GM11168 (cell line): ENCODE data around the gene MC1R.

Experiments
- in situ Hi-C: fragments of 300-500 bp; cut with MboI; formaldehyde crosslinking; loops from one replicate; pipeline ENCODE4 v1.12.0; 2022; ENCODE audit warnings: low sequenced_read_pairs; ENCODE audit not compliant: unreplicated experiment

MC1R gene

DNA sequence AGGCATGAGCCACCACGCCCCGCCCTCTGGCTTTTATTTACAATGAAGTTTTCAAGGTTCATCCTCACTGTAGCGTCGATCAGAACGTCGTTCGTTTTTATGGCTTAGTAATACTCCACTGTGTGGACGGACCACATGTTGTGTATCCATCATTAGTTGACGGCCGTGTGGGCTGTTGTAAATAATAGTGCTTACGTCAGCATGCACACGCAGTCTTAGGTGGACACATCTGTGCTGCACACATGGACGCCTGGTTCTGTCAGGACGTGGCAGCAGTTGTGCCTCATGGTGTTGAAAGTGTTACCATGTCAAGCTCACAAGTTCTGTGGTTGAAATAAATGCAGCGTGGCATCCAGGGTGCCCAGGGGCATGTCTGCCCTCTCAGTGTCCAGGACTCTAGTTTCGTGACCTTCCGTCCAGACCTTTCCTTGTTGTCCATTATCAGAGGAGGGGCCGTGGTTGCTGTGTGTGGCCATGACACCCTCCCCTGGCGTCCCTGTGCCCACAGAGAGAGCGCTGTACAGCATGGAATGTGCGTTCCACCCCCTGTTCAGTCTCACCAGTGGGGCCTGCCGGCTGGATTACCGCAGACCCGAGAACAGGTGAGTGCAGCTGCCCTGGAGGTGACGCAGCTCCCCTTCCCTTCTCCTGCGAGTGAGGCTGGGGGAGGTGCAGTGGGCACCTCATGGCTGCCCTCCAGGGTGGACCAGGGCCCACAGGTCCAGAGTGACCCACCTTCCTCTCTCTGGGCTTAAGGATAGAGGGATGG lies 23.0 kb upstream of the MC1R start:
- in situ Hi-C loops: no loop called here

DNA sequence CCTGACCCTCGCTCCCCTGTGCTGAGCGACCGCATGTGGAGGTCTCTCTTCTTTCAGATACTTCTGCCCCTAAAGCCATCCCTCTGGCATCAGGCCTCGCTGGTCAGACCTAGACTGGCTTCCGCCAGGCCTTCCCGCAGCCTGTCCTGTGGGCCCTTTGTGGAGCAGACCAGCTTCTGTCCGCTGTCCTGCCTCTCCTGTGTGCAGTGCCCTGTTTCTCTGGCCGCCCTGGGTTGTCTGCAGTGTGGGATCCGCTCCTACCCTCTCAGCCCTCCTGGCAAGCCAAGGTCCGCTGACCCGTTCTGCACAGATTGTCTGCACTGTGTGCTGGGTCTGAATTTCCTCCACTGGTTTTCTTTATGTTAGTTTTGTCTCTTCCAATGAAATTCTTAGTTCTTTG lies 21.5 kb upstream of the MC1R start:
- in situ Hi-C loops: no loop called here

DNA sequence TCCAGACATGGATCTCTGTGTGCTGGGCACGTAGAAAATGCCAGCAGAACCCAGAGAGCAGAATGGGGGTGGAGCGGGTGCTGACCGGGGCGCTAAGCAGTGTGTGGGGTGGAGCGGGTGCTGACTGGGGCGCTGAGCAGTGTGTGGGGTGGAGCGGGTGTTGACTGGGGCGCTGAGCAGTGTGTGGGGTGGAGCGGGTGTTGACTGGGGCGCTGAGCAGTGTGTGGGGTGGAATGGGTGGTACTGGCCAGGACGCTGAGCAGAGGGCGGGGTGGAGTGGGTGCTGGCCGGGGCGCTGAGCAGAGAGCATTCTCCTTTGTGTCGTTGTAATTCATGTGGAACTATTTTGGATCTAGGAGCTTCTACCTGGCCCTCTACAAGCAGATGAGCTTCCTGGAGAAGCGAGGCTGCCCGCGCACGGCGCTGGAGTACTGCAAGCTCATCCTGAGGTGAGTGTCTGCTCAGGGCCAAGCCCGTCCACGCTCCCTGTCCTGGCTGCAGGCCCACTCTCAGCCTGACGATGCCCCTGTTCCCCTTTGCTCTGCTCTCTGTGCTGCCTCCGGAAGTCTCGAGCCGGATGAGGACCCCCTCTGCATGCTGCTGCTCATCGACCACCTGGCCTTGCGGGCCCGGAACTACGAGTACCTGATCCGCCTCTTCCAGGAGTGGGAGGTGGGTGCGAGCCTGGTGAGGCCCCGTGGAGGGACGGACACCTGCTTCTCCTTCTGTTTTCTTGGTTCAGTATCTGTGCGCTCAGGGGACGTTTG lies 20.3 kb upstream of the MC1R start:
- in situ Hi-C loops: no loop called here

DNA sequence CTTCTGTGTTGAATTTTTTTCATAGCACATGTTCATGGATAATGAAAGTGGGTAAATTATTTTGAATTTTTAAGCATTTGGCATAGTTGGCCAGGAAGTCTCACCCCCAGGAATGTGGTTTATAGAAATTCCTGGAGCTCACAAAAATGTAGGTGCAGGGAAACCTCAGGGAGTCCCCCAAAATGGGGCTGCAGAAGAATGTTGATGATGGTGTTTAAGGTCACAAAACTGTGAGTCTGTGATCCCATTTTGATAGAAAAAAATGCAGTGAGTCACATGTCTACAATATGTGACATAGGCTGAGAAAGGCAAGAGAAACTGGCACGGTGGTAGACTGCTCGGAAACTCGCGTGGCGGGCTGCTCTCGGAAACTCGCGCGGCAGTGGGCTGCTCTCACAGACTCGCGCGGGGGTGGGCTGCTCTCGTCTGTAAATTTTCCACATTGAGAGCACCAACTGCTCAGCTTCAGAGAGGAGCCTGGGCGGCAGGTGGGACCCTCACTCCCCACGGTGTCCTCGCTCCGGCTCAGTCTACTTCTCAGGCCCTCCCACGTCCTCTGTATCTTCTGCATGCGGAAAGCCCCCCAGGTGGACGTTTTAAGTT lies 18.7 kb upstream of the MC1R start:
- in situ Hi-C loops: no loop called here

DNA sequence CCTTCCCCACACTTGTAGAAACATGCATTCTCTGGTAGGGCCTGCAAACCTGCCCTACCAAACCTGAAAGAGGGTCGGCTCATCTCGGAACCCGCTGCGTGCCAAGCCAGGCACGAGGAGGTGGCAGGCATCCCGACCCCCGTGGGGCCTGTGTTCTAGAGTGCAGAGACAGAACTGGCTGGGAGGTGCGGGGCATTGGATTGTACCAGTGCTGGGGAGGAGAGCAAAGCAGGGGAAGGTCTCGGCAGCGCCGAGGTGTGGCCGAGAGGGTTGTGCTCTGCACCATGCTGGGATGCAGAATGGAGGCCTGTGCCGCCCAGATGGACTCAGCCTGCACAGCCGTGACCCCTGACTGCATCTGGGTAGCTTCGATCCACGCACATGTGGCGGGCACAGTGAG lies 17.8 kb upstream of the MC1R start:
- in situ Hi-C loops: no loop called here

DNA sequence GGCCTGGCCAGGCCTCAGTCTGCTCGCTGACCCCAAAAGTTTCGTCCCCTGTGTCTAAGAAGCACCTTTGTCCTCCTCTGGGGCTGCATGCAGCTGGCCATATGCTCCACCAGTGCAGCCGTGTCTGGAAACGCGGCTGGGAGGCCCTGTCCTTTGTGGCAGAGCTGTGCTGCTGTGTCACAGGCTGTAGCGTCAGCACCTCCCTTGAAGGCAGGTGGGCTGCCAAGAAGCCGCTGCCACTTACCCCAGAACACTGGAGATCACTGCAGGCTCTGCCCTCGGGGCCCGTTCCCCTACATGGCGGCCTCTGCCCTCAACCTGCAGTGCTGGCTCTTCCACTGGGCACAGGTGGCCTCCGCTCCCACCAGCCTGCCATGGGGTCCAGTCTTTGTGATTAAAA lies 15.7 kb upstream of the MC1R start:
- in situ Hi-C loops: no loop called here

DNA sequence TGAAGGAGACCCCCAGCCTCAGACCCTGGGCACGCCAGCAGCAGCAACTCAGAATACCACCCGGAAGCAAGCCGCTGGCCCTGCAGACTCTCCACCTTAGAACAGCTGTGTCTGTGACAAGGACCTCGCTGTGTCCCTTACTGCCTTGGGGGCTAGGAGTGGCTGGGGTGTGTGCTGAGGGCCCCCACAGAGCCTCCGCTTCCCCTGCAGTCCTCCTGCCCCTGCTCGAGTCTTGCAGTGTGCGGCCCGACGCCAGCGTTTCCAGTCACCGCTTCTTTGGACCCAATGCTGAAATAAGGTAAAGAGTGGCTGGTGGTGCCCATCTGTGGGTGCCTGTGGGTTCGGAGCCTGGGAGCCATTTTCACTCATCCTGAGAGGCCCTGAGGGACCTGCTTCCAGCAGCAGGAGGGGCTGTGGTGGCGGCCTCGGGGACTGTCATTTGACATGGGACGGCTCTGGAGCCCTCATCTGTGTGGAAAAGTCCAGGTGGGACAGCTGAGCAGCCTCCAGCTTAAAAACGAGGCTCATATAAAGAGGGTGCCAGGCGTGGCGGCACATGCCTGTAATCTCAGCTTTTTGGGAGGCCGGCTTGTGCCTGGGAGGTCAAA lies 14.7 kb upstream of the MC1R start:
- in situ Hi-C loops: no loop called here

DNA sequence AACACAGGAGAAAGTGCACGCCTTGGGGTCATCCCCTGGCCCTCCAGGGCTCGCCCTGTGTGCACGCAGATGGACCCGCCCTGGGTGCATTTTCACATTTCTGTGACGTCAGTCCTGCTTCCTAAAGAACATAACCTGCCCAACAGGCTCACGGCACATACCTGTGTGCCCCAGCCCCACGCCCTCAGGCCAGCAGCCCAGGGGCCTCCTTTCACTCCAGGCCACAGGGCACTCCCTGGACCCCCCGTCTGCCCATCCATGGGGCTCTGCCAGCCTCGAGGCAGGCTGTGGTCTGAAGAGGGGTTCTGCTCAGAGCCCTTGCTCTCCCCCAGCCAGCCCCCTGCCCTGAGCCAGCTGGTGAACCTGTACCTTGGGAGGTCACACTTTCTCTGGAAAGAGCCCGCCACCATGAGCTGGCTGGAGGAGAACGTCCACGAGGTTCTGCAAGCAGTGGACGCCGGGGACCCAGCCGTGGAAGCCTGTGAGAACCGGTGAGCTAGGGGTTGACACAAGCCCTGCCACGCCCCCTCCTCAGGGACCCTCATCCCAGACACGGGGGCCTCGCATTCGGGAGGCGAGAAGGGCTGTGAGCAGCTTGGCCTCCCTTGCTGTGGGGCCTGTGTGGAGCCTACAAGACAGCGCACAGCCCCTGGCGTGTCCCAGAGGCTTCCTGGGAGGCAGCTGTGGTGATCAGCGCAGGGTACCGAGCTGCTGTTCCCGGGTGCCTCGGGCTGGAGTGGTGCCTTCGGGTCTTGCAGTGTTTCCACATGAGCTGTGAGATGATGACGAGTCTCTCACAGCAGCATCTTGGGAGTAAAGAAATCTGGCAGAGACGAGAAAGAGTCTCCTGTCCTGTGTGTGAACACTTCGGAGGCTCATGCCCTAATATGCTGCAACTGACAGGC lies 13.8 kb upstream of the MC1R start:
- in situ Hi-C loops: no loop called here

DNA sequence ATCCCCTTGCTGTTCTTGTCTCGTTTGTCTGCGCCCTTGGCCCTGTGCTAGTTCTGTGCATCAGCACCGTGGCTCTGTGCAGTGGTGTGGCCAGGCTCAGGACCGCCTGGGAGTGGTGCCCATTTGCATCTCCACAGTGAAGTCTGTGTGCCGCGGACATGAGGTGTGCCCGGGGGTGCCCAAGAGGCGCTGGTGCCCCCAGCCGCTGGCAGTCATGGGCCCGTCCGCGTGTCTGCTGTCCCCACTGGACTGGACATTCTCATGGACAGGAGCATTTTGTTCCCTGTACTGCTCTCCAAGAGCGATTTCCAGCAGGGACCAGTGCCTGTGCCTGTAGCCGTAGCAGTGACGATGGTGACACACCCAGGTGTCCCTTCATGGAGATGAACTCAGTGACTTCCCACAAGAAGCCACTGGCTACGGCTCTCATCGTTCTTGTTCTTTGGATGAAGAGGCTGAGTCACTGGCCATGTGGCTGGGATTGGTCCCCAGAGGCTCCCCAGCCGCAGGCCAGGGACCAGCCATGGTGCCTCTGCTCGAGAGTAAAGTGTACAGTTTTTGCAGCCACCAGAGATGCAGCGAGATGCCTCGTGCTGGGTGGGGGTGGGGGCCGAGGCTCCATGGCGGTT lies 13.0 kb upstream of the MC1R start:
- in situ Hi-C loops: no loop called here

DNA sequence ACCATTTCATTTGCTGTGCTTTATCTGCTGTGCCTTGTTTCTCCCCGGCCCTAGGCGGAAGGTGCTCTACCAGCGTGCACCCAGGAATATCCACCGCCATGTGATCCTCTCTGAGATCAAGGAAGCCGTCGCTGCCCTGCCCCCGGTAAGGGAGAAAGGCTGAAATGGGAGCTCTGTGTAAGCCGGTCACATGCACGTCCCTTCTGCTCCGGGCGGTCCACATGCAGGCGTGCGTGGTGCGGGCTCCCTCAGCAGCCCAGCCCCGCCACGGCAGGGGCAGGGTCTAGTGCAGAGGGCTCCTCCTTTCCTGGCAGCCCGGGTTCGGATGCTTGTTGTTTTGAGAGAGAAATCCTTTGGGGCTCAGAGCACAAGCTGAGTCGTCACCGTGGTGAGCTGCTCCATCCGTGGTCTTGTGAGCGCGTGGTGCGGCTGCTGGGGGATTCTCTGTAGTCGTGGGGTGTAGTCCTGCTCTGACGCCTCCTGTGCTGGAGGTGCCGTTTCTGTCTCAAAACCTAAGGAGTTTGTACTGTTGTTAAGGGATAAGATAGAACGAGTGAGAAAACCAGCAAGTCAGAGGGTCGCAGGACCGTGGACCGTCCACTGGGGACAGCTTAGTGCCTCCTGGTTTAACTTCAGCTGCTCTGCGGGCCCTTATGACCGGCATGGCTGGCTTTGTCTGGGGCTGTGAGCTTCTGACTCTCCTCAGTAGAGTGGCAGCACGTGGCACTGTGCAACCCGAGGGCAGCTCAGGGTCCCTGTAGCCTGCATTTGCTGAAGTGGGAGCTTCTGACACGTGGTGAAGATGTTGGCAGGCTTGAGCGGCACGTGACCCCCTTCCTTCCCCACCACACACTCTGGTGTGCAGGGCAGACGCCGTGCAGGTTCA lies 12.3 kb upstream of the MC1R start:
- in situ Hi-C loops: no loop called here

DNA sequence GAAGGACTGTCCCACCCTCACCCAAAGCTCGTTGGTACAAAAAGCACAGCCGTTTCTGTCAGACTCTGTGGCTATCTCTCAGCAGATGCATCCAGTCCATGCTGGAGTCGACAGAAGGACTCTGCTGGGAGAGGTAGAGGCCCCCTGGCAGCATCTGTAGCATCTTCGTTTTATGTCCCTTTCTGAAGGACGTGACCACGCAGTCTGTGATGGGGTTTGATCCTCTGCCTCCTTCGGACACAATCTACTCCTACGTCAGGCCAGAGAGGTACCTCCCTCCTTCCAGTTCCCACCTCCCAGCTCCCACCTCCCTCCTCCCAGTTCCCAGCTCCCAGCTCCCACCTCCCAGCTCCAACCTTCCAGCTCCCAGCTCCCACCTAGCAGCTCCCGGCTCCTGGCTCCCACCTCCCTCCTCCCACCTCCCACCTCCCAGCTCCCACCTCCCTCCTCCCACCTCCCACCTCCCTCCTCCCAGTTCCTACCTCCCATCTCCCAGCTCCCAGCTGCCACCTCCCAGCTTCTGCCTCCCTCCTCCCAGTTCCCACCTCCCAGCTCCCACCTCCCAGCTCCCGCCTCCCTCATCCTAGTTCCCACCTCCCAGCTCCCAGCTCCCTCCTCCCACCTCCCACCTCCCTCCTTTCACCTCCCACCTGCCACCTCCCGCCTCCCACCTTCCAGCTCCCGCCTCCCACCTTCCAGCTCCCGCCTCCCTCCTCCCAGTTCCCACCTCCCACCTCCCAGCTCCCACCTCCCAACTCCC lies 11.4 kb upstream of the MC1R start:
- in situ Hi-C loops: no loop called here

DNA sequence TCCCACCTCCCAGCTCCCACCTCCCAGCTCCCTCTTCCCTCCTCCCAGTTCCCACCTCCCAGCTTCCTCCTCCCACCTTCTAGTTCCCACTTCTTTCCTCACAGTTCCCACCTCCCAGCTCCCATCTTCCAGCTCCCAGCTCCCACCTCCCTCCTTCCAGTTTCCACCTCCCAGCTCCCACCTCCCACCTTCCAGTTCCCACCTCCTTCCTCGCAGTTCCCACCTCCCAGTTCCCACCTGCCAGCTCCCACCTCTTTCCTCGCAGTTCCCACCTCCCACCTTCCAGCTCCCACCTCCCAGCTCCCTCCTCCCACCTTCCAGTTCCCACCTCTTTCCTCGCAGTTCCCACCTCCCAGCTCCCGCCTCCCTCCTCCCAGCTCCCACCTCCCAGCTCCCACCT lies 10.4 kb upstream of the MC1R start:
- in situ Hi-C loops: no loop called here

DNA sequence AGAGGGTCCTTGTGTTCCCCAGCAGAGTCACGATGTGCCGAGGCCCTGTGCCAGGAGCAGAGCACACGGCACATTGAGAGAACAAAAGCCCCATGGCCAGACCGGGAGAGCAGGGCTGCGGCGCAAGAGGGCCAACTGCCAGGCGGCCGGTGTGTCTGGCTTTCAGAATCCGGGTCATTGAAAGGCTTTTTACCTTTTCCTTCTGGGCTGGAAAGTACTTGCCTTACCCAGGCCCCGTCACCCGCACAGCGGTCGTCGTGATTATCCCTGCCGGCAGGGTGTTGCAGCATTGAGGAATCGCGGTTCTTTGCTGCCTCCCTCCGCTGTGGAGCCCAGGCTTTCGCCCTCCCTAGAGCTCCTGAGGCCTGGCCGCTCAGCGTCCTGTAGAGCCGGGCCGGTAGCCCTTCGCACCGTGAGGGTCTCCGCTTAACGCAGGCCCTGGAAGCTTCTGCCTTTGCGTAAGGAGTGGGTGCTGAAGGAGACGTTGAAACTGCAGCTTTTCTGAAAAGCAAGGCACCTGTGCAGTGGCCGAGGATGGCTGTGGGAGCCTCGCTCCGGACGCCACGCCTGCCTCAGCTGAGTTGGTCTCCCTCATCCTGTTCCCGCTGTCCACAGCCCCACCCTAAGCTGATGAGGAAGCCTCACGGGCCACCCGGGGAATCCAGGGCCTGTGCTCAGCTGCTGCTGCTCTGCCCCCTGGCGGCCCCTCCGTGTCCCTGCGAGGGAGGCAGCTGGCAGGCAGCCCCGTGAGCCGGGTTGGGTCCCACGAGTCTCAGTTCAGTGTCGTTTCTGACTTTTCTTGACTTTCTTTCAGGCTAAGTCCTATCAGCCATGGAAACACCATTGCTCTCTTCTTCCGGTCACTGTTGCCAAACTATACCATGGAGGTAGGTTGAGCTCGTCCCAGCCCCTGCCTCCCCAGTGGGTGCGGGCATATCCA lies 8.6 kb upstream of the MC1R start:
- in situ Hi-C loops: no loop called here

DNA sequence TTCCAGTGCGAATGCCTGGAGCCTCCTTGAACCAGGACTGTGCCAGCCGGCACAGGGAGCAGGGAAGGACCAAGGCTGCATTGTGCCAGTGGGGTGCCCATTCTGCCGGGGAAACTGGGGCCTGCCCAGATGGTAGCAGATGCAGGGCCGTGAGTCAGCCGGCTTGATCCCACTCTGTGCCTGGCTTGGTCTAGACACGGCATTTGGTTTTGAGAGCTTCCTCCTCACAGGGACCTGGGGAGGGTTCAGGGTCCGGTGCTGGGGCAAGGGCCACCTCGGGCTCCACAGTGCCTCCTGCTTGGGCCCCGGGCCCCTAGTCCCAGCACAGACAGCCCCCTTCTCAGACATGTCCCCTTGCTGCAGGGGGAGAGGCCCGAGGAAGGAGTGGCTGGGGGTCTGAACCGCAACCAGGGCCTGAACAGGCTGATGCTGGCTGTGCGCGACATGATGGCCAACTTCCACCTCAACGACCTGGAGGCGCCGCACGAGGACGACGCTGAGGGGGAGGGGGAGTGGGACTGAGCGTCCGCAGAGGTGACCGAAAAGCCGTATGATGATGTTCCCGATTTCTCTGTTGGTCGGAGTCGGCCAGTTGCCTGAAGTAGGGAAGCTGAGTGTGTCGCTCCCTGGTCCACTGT lies 7.8 kb upstream of the MC1R start:
- in situ Hi-C loops: no loop called here

DNA sequence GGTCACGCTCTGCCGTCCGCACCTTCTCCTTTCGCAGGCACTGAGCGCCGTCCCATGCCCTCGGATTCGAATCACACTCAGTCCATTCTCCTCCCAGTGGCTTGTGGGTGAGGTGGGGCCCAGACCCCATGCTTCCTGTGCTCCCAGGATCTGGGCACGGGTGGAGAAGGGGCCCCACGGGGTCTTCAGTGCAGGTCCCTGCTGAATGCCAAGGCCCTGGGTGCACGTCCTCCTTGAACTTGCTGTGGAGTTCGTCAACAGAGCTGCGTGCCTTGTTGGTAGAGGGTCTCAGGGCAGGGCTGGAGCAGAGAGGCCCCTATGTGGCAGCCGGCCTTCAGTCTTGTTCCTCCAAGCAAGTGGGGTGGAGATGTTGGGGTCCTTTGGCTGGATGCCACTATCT lies 7.3 kb upstream of the MC1R start:
- in situ Hi-C loops: no loop called here

DNA sequence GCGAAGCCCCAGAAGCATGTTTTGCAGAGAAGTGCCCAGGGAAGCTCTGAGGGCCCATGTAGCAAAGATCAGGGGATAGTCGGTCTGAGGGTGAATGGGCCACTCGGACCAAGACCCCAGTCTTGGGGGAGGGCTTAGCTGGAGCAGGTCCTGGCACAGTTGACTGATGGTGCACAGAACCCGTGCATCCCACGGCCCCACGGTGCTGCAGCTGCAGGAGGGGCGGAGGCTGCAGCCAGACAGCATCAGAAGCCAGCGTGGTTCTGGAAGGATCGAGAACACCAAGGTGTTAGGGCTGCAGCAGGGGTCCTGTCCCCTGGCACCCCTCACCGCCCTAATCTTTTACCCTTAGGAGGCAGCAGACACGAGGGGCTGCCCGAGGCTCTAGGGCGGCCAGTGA lies 6.5 kb upstream of the MC1R start:
- in situ Hi-C loops: no loop called here
